DMS 273 (cell line): ENCODE data around the gene MYZAP.
A peak's percentile ranks its signal among the peaks of the same experiment; 100 is the strongest.

Experiments used
- DNase-seq: peaks from one replicate; lab custom pipeline; 2025; ENCODE audit not compliant: unreplicated experiment; lab: John Stamatoyannopoulos, UW

Gene MYZAP

GRCh38 chr15:57561041-57561711 lies 30.5 kb upstream of the MYZAP start:
- DNase-seq = peak; percentile 75

- DNase-seq = no peak
Observed at GRCh38 chr15:57562196-57562769, 29.4 kb upstream of the MYZAP start.

DNA sequence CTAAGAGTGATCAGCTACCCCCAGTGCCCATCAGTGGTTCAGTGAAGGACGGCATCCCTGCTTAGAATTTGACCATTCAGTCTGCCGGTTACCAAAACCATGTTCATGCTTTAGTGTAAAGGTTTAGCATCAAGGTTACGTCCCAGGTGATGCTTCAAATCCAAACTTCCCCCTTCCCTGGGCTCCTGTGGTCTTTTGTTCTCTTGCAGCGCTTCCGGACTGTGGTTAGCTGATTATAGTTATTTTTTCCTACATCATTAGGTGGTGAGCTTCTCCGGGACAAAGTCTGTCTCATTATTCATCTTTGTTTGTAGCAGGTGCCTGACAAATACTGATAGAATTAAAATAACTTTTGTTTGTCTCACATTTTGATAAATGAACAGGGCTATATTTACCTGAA lies 28.3 kb upstream of the MYZAP start:
- no peak for DNase-seq

- DNase-seq = no peak
Observed at GRCh38 chr15:57565311-57565710, 26.4 kb upstream of the MYZAP start.

DNA sequence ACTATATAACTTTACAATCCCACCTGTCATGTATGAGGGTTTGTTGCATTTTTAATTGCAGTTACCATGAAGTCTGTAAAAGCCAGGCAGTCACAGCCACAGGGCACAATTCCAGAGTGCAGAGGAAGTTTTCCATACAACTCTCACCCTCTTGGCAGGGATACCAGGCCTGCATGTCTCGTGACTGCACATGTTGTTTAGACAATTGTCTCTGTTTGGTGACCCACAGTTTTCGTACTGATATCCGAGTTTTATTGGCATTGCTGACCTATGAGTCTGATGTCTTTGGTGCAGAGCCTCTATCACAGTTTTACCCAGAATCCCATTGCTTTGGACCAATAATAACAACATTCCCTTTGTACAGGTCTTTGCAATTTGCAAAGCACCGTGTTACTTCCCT lies 24.9 kb upstream of the MYZAP start:
- DNase-seq = no peak

- no peak for DNase-seq
Observed at GRCh38 chr15:57567891-57568290, 23.8 kb upstream of the MYZAP start.

- DNase-seq = no peak
Observed at GRCh38 chr15:57568299-57568698, 23.4 kb upstream of the MYZAP start.

DNA sequence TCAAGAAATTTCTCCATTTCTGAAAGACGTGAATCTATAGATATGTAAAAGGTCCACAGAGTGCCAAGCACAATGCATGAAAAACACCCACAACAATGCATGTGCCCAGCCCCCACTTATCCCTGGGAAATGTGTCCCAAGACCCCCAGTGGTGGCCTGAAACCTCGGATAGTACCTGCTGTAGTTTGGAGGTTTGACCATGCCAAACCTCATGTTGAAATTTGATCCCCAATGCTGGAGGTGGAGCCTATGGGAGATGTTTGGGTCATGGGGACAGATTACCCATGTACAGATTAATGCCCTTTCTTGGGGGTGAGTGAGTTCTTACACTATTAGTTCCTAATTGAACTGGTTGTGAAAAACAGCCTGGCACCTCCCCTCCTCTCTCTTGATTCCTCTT lies 21.4 kb upstream of the MYZAP start:
- DNase-seq = no peak

DNA sequence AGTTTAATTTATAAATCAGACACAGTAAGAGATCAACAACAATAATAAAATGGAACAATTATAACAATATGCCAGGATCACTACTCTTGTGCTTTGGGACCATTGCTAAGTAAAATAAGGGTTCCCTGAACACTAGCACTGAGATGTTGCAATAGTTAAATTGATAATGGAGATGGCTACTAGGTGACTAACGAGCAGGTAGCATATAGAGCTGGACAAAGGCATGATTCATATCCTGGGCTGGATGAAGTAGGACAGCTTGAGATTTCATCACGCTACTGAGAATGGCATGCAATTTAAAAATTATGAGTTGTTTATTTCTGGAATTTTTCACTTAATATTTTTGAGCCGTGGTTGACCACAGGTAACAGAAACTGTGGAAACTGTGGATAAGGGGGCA lies 20.7 kb upstream of the MYZAP start:
- no peak for DNase-seq

GRCh38 chr15:57571725-57572124 lies 20.0 kb upstream of the MYZAP start:
- no peak for DNase-seq

- no peak for DNase-seq
Observed at GRCh38 chr15:57572468-57572867, 19.2 kb upstream of the MYZAP start.

DNA sequence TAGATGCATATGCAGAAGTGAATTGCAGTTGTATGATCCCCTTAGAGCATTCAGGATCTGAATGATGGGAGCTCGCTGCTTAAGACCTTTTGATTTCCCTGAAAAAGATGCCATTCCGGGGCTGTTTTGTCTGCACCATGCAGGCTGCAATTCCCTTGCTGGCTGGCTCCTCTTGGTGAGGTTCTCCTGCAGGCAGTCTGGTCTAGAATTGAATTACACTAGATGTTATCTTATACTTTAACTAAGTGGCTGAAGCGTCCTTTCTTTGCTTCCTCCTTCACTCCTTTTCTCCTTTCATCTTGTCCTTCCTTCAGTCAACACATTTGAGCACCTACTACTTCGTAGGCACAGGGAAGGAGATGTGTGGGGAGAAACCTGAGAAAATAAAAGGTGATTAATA lies 18.6 kb upstream of the MYZAP start:
- DNase-seq = no peak

GRCh38 chr15:57575363-57575762 lies 16.3 kb upstream of the MYZAP start:
- DNase-seq = no peak

GRCh38 chr15:57578288-57578900 lies 13.3 kb upstream of the MYZAP start:
- no peak for DNase-seq

GRCh38 chr15:57580428-57580827 lies 11.3 kb upstream of the MYZAP start:
- no peak for DNase-seq

DNA sequence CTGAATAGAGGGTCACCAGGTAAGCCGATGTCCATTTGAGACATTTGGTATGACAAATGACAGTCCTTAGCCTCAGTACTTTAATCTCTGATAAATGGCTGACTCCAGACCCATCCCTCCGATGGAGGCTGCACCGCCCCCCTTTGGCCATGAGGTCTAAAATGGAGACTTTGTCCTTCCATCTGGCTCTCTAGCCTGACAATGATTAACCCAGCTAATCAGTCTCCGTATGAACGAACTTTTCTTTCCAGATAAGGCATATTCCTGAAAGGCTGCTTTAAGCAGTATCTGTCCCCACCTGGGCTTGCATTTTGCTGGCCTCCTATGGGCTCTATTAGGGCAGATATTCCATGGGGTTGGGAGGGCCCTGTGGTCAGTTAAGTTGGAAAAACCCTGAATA lies 10.8 kb upstream of the MYZAP start:
- no peak for DNase-seq

DNA sequence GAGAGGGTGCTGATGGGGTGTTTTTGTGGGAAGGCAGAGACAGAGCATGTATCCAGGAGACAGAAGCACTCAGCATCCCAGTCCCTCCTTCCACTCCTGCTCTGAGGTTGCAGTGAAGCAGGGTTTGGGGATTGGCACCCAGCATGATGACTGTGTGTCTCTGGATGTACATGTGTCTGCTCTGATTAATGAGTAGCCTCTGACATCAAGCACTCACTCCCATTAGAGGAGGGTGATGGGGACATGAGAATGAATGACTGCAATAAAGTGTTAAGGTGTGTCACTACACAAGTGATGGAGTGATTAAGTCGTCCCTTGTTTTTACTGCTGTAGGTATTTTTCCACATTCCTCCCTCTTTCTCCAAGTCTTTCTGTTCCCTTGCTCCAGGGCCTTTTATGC lies 9.6 kb upstream of the MYZAP start:
- DNase-seq = no peak

DNA sequence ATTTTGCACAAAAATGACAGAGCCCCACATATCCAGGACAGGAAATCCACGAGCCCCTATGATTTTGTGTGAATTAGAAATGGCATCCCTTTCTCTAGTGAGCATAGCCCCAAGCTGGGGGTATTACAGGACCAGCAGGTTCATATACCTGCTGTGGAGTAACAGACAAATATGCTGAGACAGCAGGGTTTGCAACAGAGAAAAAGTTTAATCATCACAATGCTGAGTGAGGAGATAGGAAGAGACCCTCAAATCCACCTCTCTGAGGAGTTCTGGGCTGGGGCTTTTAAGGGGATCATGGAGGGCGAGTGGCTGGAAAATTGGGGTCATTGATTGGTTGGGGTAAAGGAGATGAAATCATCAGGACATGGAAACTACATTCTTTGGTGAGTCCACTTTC lies 8.4 kb upstream of the MYZAP start:
- DNase-seq = no peak

DNA sequence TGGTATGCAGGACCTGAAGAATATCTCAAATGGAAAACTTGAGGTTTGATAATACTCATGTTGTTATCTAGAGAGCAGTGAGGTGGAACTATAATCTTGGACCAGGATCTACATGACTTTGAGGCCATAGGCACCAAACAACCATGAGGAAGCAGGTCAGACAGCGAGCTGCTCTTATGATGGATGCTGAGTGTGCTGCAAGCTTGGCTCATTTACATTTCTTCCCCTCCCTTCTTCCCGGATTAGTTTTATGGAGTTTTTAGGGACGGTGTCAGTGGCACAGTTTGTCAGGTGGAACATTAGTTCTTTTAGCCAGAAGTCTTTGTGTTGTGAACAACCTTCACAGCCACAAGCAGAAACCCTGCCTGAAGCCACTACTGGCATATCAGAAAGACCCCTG lies 8.0 kb upstream of the MYZAP start:
- no peak for DNase-seq

DNA sequence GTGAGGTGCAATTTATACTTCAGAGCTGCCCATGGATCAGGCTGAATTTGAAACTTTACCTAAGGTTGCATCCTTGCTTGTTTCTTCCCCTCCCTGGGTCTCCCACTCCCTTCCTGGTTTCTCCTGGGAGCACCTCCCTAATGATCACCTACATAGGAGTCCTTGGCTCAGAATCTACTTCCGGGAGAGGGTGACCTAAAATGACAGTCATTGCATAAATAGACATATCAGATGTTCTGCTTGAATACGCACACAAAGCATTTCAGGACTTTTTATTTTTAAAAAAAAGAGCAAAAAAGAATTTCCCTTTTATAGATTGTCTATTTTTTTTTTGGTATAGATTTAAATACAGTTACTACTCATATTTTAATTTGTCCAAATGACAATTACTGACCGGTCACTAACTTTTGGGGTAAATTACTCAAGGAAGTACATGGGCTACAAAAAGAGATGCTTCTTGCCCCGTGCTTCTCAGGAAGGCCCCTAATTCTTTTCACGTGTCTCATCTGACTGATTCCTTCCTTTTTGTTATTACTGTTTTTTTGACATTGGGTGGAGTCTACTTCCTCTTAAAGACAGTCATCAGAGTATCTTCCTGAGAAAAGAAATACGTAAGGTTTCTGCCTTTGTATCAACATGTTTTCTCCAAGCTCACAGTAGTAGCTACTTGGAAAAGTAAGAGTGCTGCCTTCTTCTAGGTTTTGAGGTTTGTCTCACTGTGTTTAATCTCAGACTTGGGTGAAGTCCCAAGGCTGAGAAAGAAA lies 4.9 kb upstream of the MYZAP start:
- no peak for DNase-seq

DNA sequence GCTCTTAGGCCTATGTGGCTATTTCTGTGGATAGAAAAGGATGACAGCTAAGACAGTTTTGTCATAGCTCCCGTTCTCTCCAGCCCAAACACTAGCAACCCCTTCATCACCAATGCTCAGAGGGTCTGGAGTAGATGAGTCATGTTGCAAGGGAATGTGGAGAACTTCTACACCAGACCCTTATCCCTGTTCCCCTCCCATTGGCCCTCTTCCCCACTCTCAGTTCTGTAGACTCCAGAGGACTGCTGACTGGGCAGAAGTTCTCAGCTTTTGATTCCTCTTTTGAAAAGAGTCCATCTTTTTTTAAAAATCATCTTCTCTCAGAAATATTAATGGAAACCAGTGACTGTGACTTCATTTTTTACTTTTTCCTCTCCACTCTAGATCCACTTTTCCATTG lies 2.4 kb upstream of the MYZAP start:
- no peak for DNase-seq

GRCh38 chr15:57589754-57590153 lies 1.9 kb upstream of the MYZAP start:
- DNase-seq = no peak
